NCI-H1417 (cell line): ENCODE data around the gene DCTN2.
A peak's percentile ranks its signal among the peaks of the same experiment; 100 is the strongest.
"Not testable (repeated sequence)": the region's sequence is repeated elsewhere in the genome, so short reads cannot be mapped to it uniquely, and the experiment has no call there.

Source experiments
- DNase-seq, 3 experiments: peaks; one replicate each; lab custom pipeline; 2025; lab: John Stamatoyannopoulos, UW

The DCTN2 gene

GRCh38 chr12:57527184-57527583 lies 19.8 kb downstream of the DCTN2 start:
- no peak for DNase-seq

- DNase-seq = no peak
Measured at GRCh38 chr12:57526477-57527126, 20.4 kb downstream of the DCTN2 start.

DNA sequence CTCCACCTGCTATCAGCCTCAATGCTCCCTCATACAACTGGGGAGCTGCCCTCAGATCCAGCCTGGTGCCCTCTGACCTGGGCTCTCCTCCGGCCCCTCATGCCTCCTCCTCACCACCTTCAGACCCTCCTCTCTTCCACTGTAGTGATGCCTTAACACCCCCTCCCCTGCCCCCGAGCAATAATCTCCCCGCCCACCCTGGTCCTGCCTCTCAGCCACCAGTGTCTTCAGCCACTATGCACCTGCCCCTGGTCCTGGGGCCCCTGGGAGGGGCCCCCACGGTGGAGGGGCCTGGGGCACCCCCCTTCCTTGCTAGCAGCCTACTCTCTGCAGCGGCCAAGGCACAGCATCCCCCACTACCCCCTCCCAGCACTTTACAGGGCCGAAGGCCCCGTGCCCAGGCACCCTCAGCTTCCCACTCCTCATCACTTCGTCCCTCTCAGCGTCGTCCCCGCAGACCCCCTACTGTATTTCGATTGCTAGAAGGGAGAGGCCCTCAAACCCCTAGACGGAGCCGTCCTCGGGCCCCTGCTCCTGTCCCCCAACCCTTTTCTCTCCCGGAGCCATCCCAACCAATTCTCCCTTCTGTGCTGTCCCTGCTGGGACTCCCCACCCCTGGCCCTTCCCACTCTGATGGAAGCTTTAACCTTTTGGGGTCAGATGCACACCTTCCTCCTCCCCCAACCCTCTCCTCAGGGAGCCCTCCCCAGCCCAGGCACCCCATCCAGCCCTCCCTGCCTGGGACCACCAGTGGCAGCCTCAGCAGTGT lies 21.2 kb downstream of the DCTN2 start:
- no peak for DNase-seq

GRCh38 chr12:57524814-57525614 lies 22.0 kb downstream of the DCTN2 start:
- DNase-seq = no peak

DNA sequence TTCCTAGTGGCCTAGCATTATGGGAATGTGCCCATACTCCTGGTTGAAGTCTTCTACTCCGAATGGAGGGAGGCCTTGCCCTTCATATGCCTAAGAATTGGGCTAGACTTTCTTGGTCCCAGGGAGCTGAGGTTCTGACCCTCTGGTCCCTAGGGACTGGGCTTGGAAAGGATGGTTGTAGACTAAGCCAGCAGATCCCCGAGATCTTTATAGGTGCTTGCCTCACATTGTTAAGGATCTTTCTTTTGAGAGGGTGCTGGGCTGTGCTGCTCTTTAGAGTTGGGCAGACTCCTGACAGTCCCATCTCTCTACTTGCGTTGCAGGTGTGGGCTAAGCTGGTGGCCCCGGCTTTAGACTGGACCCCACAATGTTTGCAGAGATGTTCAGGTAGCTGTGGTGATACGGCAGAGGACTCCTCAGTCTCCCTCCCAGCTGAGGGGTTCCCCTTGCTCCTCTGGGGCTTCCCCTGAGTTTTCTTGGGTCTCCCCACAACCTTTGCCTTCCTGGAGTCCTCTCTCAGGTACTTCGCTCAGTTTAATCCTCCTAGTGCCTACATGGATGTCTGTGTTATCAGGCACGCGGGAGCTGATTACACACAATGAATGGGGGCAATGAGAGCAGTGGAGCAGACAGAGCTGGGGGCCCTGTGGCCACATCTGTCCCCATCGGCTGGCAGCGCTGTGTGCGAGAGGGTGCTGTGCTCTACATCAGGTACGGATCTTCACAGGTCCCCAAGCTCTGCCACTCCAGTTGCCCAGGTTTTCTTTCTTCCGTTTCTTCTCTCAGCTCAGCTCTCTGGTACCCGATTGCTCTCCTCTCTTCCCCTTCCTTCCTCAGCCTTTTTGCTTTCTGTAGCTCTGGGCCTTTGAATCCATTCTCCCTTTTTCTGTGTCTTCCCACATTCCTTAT lies 23.0 kb downstream of the DCTN2 start:
- DNase-seq = peak in 2 of 3 experiments; percentile 51 to 52

- DNase-seq = peak in 2 of 3 experiments; percentile 70 to 76
Measured at GRCh38 chr12:57522887-57523705, 23.9 kb downstream of the DCTN2 start.

DNA sequence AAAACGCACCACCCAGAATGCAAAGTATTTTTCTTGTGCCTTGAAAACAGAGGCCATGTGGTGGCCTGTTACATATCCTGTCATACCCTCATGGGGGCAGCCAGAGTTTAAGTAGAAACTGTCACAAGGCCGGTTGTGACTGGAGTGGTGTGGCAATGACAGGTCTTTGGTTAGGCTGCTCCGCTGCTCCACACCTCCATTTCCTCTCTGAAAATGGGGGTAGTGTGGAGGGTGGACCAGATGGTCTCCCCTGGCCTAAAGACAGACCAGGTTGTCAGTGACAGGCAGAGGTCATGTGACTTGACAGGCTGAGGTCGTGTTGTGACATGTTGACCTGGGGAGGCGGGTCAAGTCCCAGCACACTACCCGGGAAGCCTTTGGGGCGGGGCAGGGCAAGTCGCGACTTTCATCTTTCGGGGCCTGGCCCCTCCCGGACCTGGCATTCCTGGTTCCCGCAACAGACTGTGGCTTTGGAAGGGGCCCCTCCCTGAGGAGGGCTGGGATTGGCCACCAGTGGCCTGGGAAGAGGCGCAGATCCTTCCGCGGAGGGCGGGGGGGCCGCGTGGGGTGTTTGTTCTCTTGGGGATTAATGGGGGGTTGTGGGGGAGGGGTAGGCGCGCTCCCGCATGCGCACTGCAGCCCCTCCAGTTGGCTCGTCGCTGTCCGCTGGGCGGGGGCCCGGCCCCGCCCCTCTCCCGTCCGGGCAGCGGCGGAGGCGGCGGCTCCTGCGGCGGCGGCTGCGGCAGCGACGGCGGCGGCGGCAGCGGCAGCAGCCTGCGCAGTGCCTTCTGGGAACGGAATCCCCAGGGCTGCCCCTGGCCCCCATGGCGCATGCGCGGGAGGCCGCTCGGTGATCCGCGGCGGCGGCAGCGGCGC lies 24.7 kb downstream of the DCTN2 start, which contains the start of gene MBD6:
MBD6 (plus strand) TSS at position 814 of the 876 bp plus-strand sequence. CDS start 1,480 bp downstream, outside the sequence.
- DNase-seq = peak; percentile 93 to 97 (median 93)

GRCh38 chr12:57521525-57522010 lies 25.4 kb downstream of the DCTN2 start:
- peak in 2 of 3 experiments; percentile 48 to 50 for DNase-seq

- peak; percentile 99 to 100 (median 99) for DNase-seq
Measured at GRCh38 chr12:57520053-57520818, 26.8 kb downstream of the DCTN2 start, which contains the start of gene DDIT3. Gene DDIT3 (minus strand): TSS chr12:57520514. CDS start chr12:57517406, 3,108 bp downstream.

- DNase-seq = peak in 1 of 3 experiments; percentile 79
Measured at GRCh38 chr12:57519796-57520052, 27.3 kb downstream of the DCTN2 start.

GRCh38 chr12:57518920-57519795 lies 27.8 kb downstream of the DCTN2 start:
- peak in 1 of 3 experiments; percentile 25 for DNase-seq

- no peak for DNase-seq
Measured at GRCh38 chr12:57518176-57518919, 28.6 kb downstream of the DCTN2 start.

DNA sequence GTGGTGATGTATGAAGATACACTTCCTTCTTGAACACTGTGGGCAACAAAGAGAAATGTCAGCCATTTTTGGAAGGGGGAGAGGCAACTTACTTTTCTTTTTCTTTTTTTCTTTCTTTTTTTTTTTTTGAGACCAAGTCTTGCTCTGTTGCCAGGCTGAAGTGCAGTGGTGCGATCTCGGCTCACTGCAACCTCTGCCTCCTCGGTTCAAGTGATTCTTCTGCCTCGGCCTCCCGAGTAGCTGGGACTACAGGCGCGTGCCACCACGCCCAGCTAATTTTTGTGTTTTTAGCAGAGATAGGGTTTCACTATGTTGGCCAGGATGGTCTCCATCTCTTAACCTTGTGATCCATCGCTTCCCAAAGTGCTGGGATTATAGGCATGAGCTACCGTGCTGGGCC lies 29.3 kb downstream of the DCTN2 start:
- DNase-seq = not testable (repeated sequence)

DNA sequence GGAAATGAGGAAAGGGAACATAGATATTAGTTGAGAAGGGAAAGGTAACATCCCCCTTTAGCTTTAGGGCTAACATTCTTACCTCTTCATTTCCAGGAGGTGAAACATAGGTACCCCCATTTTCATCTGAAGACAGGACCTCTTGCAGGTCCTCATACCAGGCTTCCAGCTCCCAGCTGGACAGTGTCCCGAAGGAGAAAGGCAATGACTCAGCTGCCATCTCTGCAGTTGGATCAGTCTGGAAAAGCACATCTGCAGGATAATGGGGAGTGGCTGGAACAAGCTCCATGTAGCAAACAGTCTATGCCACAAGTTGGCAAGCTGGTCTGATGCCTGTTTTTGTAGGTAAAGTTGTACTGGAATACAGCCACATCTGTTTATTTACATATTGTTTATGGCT lies 29.8 kb downstream of the DCTN2 start:
- no peak for DNase-seq

DNA sequence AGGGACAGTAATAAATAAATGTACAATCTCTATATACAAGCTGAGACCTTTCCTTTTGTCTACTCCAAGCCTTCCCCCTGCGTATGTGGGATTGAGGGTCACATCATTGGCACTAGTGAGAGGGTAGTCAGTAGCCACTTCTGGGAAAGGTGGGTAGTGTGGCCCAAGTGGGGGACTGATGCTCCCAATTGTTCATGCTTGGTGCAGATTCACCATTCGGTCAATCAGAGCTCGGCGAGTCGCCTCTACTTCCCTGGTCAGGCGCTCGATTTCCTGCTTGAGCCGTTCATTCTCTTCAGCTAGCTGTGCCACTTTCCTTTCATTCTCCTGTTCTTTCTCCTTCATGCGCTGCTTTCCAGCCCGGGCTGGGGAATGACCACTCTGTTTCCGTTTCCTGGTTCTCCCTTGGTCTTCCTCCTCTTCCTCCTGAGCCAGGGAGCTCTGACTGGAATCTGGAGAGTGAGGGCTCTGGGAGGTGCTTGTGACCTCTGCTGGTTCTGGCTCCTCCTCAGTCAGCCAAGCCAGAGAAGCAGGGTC lies 30.3 kb downstream of the DCTN2 start:
- DNase-seq = no peak

DNA sequence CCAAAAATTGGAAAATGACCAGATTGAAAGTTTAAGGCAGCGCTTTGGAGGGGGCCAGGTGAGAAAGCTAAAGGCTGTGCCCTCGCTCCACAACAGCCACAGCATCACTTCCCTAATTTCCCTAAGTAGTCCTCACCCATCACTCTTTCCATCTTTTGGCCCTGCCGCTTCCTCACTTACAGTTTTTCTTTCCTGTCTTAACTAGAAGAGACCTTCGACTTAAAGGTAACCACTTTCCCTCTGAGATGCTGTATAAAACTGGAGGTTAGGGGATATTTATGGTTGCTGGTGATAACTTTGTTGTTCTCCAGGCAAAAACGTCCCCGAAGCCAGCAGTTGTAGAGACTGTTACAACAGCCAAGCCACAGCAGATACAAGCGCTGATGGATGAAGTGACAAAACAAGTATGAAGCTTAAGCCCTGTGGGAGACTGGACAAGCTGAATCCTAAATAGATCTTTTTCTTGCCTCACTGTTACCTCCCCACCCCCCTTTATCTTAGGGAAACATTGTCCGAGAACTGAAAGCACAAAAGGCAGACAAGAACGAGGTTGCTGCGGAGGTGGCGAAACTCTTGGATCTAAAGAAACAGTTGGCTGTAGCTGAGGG lies 31.0 kb downstream of the DCTN2 start:
- DNase-seq = no peak
